ENCODE measurements around the gene ROCK2.
A peak's percentile ranks its signal among the peaks of the same experiment; 100 is the strongest.

Gene ROCK2

GRCh38 chr2:11144077-11144737, 200.2 kb downstream of the ROCK2 start:
- no peak for DNase-seq

- DNase-seq = no peak
These were observed 201.4 kb downstream of the ROCK2 start for GRCh38 chr2:11142987-11143386.

- no peak for DNase-seq
These were observed 202.1 kb downstream of the ROCK2 start for GRCh38 chr2:11142330-11142729.

GRCh38 chr2:11141319-11141718, 203.1 kb downstream of the ROCK2 start:
- DNase-seq = no peak

GRCh38 chr2:11140492-11140891, 203.9 kb downstream of the ROCK2 start:
- peak; percentile 75 for DNase-seq

GRCh38 chr2:11134349-11134748, 210.1 kb downstream of the ROCK2 start:
- no peak for DNase-seq

- no peak for DNase-seq
These were observed 210.5 kb downstream of the ROCK2 start for GRCh38 chr2:11133936-11134320.

- no peak for DNase-seq
These were observed 211.0 kb downstream of the ROCK2 start for GRCh38 chr2:11133238-11133935.

GRCh38 chr2:11132036-11132671, 212.3 kb downstream of the ROCK2 start:
- DNase-seq = no peak

- DNase-seq = no peak
These were observed 213.1 kb downstream of the ROCK2 start for GRCh38 chr2:11131166-11131920.

Data from fibroblast of skin of right biceps (primary cell).